K562 (cell line): ENCODE data around the gene SLC2A6. TPM values are rescaled to one million over a fixed set of nuclear protein-coding genes. Genes with fewer than 3 reads are reported as not detected.

Experiments used
- CREM ChIP-seq: IDR thresholded peaks from 2 replicates; pipeline ENCODE4 v1.6.1; 2014; ENCODE audit warnings: antibody characterized with exemption, low read depth
- CTBP1 ChIP-seq: fragments of 450-650 bp; IDR thresholded peaks from 2 replicates; pipeline ENCODE4 v1.6.1; 2016; ENCODE audit warnings: borderline replicate concordance
- ETV6 ChIP-seq, 3 experiments: fragments of 150-350 bp in 1 of 3; sonication (generic) in 1 of 3; formaldehyde crosslinking in 1 of 3; IDR thresholded peaks; 2 replicates each; pipeline versions ENCODE4 v1.6.1 to v1.8.0; 2014 to 2022; ENCODE audit warnings: borderline replicate concordance in 2 of 3, low read depth in 2 of 3, antibody characterized with exemption in 1 of 3, low read length in 1 of 3, mild to moderate bottlenecking in 1 of 3, missing genetic modification reagents in 1 of 3
- FOXJ3 ChIP-seq: sonication (generic); formaldehyde crosslinking; IDR thresholded peaks from 2 replicates; pipeline ENCODE4 v1.4.0; 2020; ENCODE audit warnings: mild to moderate bottlenecking, missing genetic modification reagents
- GABPB1 ChIP-seq: sonication (generic); formaldehyde crosslinking; IDR thresholded peaks from 2 replicates; pipeline ENCODE4 v1.8.0; 2022; ENCODE audit warnings: mild to moderate bottlenecking, missing genetic modification reagents
- HDAC1 ChIP-seq, 2 experiments: fragments of 450-650 bp; IDR thresholded peaks; 2 replicates each; pipeline ENCODE4 v1.6.1; 2016 to 2017; ENCODE audit warnings: inconsistent platforms in 1 of 2, mild to moderate bottlenecking in 1 of 2, moderate library complexity in 1 of 2
- JUND ChIP-seq, 2 experiments: IDR thresholded peaks; 2 replicates in 1 of 2; 3 replicates in 1 of 2; pipeline ENCODE4 v1.6.1; 2011; ENCODE audit warnings: borderline replicate concordance in 2 of 2, low read depth in 2 of 2, low read length in 2 of 2, improper control_type of control experiment in 1 of 2, missing biosample characterization in 1 of 2, missing genetic modification characterization in 1 of 2, missing genetic modification reagents in 1 of 2
- MAZ ChIP-seq, 2 experiments: fragments of 450-650 bp in 1 of 2; sonication (generic) in 1 of 2; formaldehyde crosslinking; IDR thresholded peaks in 1 of 2; conservative IDR thresholded peaks in 1 of 2; 2 replicates each; pipeline versions ENCODE4 v1.4.0 to v1.5.0; 2020; ENCODE audit warnings: mild to moderate bottlenecking in 1 of 2, missing genetic modification reagents in 1 of 2
- MEIS2 ChIP-seq: fragments of 450-650 bp; IDR thresholded peaks from 2 replicates; pipeline ENCODE4 v1.6.1; 2014; ENCODE audit warnings: mild to moderate bottlenecking; ENCODE audit not compliant: partially characterized antibody
- NELFE ChIP-seq: IDR thresholded peaks from 2 replicates; pipeline ENCODE4 v1.6.1; 2011; ENCODE audit warnings: mild to moderate bottlenecking; ENCODE audit not compliant: insufficient read depth, insufficient read length
- NFE2 ChIP-seq: IDR thresholded peaks from 2 replicates; pipeline ENCODE4 v1.6.1; 2014; ENCODE audit warnings: antibody characterized with exemption, low read depth
- NFE2L1 ChIP-seq: fragments of 450-650 bp; IDR thresholded peaks from 2 replicates; pipeline ENCODE4 v1.6.1; 2016; ENCODE audit warnings: missing genetic modification characterization, low read depth, mild to moderate bottlenecking, missing compliant biosample characterization, moderate library complexity, borderline replicate concordance
- NFXL1 ChIP-seq: fragments of 450-650 bp; formaldehyde crosslinking; IDR thresholded peaks from 2 replicates; pipeline ENCODE4 v1.4.0; 2021; ENCODE audit warnings: mild to moderate bottlenecking
- NONO ChIP-seq, 2 experiments: fragments of 200-400 bp in 1 of 2; fragments of 450-650 bp in 1 of 2; formaldehyde crosslinking in 1 of 2; IDR thresholded peaks; 2 replicates each; pipeline ENCODE4 v1.6.1; 2017; ENCODE audit warnings: low read depth in 2 of 2, mild to moderate bottlenecking in 2 of 2, moderate library complexity in 2 of 2, low read length in 1 of 2
- RCOR1 ChIP-seq, 2 experiments: IDR thresholded peaks; 2 replicates each; pipeline ENCODE4 v1.6.1; 2012; ENCODE audit warnings: low read depth in 2 of 2, low read length in 2 of 2, borderline replicate concordance in 1 of 2, improper control_type of control experiment in 1 of 2
- SRSF3 ChIP-seq: fragments of 200-400 bp; formaldehyde crosslinking; IDR thresholded peaks from 2 replicates; pipeline ENCODE4 v1.6.1; 2016; ENCODE audit warnings: mild to moderate bottlenecking, low read length, moderate library complexity; ENCODE audit not compliant: insufficient read depth
- STAT5A ChIP-seq: IDR thresholded peaks from 2 replicates; pipeline ENCODE4 v1.6.1; 2012; ENCODE audit warnings: low read length, inconsistent platforms, borderline replicate concordance
- TBP ChIP-seq: optimal IDR thresholded peaks from 2 replicates; pipeline ENCODE3; 2011; ENCODE audit warnings: low read depth, low read length, improper control_type of control experiment
- ZBTB17 ChIP-seq: fragments of 450-650 bp; formaldehyde crosslinking; IDR thresholded peaks from 2 replicates; pipeline ENCODE4 v1.4.0; 2020; ENCODE audit warnings: mild to moderate bottlenecking
- ZKSCAN8 ChIP-seq: fragments of 200-800 bp; sonication (Bioruptor generic); IDR thresholded peaks from 2 replicates; pipeline ENCODE4 v1.6.1; 2016; ENCODE audit warnings: missing genetic modification characterization, missing compliant biosample characterization
- ZNF143 ChIP-seq: sonication (generic); formaldehyde crosslinking; IDR thresholded peaks from 2 replicates; pipeline ENCODE4 v1.9.0; 2022; ENCODE audit warnings: mild to moderate bottlenecking, missing genetic modification reagents
- ZNF77 ChIP-seq: fragments of 250-450 bp; sonication (Bioruptor Pico); IDR thresholded peaks from 2 replicates; pipeline ENCODE4 v1.5.0; 2020
- polyA plus RNA-seq, 8 experiments: library from polyadenylated mRNA; depleted of rRNA in 4 of 8; stranded (reverse) in 5 of 8; unstranded in 3 of 8; fragments of >200 nt; fragmentation: Nextera tagmentation in 2 of 8; fragmentation: Illumina TruSeq in 1 of 8; extraction: Ambion mirVana in 2 of 8; extraction: Trizol in 1 of 8; gene quantifications; 2 replicates each; pipeline versions ENCODE4 v1.2.1 to v1.2.3, GENCODE V29; 2011 to 2014; ENCODE audit warnings: inconsistent platforms in 1 of 8, missing spikeins in 1 of 8
- total RNA-seq, 7 experiments: library from RNA; depleted of rRNA in 6 of 7; stranded (reverse); fragments of >200 nt in 6 of 7; fragmentation: Illumina TruSeq in 2 of 7; extraction: Trizol in 2 of 7; gene quantifications; 2 replicates each; pipeline versions ENCODE4 v1.2.1 to v1.2.3, GENCODE V29; 2011 to 2021; ENCODE audit warnings: low replicate concordance in 1 of 7
- TF ChIP-seq, protein P1 (sequence below): fragments of 450-650 bp; formaldehyde crosslinking; IDR thresholded peaks from 2 replicates; pipeline ENCODE4 v1.4.0; 2020; ENCODE audit warnings: mild to moderate bottlenecking, mixed read lengths
- TF ChIP-seq, protein P2 (sequence below): fragments of 450-650 bp; formaldehyde crosslinking; IDR thresholded peaks from 2 replicates; pipeline ENCODE4 v1.4.0; 2020; ENCODE audit warnings: mild to moderate bottlenecking, moderate library complexity

The SLC2A6 gene
- total and polyA plus RNA-seq, 9 of the 15 experiments (the other 6 are each of a cell fraction or from before 2014, with no cell fraction given) = 0.04 to 0.38 (median 0.09) TPM; not detected in 3

DNA sequence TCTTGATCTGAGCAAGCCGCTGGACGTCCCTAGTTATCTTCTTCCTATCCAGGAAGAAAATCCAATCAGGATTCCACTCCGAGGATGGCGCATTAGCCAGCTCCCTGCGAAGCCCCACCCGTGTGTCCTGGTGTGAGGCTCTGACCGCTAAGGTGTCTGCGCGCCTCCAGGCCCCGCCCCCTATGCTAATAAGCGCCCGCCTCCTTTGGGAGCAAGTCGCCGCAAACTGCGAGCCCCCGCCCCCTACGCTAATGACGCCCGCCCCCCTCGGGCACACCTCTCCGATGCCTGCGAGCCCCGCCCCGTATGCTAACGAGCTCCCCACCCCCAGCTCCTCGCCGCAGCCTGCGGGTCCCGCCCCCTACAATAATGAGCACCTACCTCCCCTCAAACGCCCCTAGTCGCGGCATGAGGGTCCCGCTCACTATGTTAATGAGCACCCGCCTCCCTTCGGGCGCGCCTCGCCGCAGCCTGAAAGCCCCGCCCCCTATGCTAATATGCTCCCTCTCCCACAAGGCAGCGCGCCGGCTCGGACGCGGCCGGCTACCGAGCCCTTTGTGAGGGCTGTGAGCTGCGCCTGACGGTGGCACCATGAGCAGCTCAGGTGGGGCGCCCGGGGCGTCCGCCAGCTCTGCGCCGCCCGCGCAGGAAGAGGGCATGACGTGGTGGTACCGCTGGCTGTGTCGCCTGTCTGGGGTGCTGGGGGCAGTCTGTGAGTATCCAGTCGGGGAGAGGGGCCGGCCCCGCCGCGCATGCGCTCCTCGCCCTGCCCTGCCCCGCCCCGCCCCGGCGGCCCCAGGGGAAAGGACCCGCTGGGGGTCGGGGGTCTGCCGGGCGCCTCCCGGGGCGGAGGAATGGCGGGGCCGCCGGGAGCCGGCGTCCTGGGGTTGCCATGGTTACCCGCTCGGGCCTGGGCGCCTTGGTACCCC, 19.2 kb downstream of the SLC2A6 start, which contains the start of gene CACFD1 (continued):
- TF ChIP-seq NFE2L1 (tag) = no peak
- no peak for TF ChIP-seq NFXL1 (CRISPR knock-in tag)
- peak; percentile 6; the same call in 1 of the 2 replicates for TF ChIP-seq CTBP1
- peak in 1 of 2 experiments; percentile 76; a peak in 2 of 4 replicates for TF ChIP-seq MAZ (CRISPR knock-in tag; conservative IDR thresholded peaks at IDR 0.05 in 1 of 2, IDR thresholded peaks at IDR 0.05 in 1 of 2)
- TF ChIP-seq NELFE = no peak
- no peak for TF ChIP-seq FOXJ3 (CRISPR knock-in tag)
- 0 out of 4 replicates have a peak, but pooled peaks of 1 of the 2 experiments have one; percentile 11 for TF ChIP-seq RCOR1 (IDR thresholded peaks at IDR 0.05; ENCODE audit: borderline replicate concordance in 1 of 2, low read depth in 2 of 2, low read length in 2 of 2)
- no peak for TF ChIP-seq ZKSCAN8 (CRISPR knock-in tag)
- TF ChIP-seq, protein P1, sequence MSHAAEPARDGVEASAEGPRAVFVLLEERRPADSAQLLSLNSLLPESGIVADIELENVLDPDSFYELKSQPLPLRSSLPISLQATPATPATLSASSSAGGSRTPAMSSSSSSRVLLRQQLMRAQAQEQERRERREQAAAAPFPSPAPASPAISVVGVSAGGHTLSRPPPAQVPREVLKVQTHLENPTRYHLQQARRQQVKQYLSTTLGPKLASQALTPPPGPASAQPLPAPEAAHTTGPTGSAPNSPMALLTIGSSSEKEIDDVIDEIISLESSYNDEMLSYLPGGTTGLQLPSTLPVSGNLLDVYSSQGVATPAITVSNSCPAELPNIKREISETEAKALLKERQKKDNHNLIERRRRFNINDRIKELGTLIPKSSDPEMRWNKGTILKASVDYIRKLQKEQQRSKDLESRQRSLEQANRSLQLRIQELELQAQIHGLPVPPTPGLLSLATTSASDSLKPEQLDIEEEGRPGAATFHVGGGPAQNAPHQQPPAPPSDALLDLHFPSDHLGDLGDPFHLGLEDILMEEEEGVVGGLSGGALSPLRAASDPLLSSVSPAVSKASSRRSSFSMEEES (CRISPR knock-in tag) = no peak
- TF ChIP-seq ZNF143 (CRISPR knock-in tag) = peak; percentile 82
- peak; percentile 70 for TF ChIP-seq MEIS2
- TF ChIP-seq STAT5A = no peak
- no peak for TF ChIP-seq ZNF77 (CRISPR knock-in tag)
- peak in 1 of 2 experiments; percentile 39; a peak in 1 of 4 replicates for TF ChIP-seq NONO (IDR thresholded peaks at IDR 0.05; ENCODE audit: low read depth in 2 of 2, low read length in 1 of 2)
- TF ChIP-seq JUND (IDR thresholded peaks at IDR 0.05; ENCODE audit: borderline replicate concordance, low read depth, low read length) = 0 out of 2 replicates have a peak, but pooled peaks have one; percentile 7
- no peak; the same call in 2 of the 3 replicates for TF ChIP-seq JUND (tag; IDR thresholded peaks at IDR 0.05; ENCODE audit: borderline replicate concordance, low read depth, low read length)
- peak; percentile 58; the same call in 1 of the 2 replicates for TF ChIP-seq ZBTB17 (CRISPR knock-in tag)
- no peak for TF ChIP-seq NFE2
- peak; percentile 54; the same call in 1 of the 2 replicates for TF ChIP-seq GABPB1 (CRISPR knock-in tag)
- TF ChIP-seq SRSF3 = no peak
- peak; percentile 23; the same call in 1 of the 2 replicates for TF ChIP-seq CREM
- TF ChIP-seq, protein P2, sequence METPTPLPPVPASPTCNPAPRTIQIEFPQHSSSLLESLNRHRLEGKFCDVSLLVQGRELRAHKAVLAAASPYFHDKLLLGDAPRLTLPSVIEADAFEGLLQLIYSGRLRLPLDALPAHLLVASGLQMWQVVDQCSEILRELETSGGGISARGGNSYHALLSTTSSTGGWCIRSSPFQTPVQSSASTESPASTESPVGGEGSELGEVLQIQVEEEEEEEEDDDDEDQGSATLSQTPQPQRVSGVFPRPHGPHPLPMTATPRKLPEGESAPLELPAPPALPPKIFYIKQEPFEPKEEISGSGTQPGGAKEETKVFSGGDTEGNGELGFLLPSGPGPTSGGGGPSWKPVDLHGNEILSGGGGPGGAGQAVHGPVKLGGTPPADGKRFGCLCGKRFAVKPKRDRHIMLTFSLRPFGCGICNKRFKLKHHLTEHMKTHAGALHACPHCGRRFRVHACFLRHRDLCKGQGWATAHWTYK (CRISPR knock-in tag) = no peak
- 0 out of 4 replicates have a peak, but pooled peaks of 1 of the 2 experiments have one; percentile 46 for TF ChIP-seq HDAC1 (IDR thresholded peaks at IDR 0.05)
- TF ChIP-seq ETV6 (IDR thresholded peaks at IDR 0.05; ENCODE audit: borderline replicate concordance in 1 of 2, low read depth in 2 of 2, low read length in 1 of 2) = no peak
- no peak for TF ChIP-seq ETV6 (CRISPR knock-in tag; IDR thresholded peaks at IDR 0.05; ENCODE audit: borderline replicate concordance)
- TF ChIP-seq TBP = peak; percentile 25
